Esophagus squamous epithelium (tissue), 4 donors: ENCODE results near the gene NEDD4L.

Source experiments
- CTCF ChIP-seq, 6 experiments: fragments of 450-650 bp in 4 of 6; fragments of 200-600 bp in 2 of 6; sonication (generic) in 2 of 6; IDR thresholded peaks; one replicate each; pipeline ENCODE4 v1.5.1; 2016 to 2019; ENCODE audit warnings: antibody characterized with exemption in 6 of 6, mild to moderate bottlenecking in 4 of 6, moderate library complexity in 4 of 6
- POLR2A ChIP-seq, 4 donors: fragments of 450-650 bp; IDR thresholded peaks; one replicate each; pipeline ENCODE4 v1.6.1; 2017; ENCODE audit warnings: antibody characterized with exemption in 4 of 4, mild to moderate bottlenecking in 4 of 4, moderate library complexity in 3 of 4

DNA sequence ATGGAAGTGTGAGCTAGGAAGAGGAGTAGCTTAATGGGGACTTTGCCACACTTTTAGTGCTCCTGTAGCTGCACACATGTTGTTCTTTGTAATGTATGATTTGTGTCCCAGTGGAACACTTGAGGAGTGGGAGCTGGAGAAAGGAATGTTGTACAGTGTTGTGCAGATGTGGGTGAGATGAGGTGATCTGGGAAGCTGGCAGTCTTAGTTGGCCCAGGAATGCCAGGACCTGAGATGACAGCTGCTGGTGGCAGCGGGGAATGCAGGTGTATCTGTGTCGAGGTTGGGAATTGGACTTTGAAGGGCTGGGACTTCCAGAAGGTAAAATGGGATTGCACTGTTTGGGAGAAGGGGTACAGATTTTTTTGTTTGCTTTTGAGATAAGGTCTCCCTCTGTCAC lies 23.6 kb downstream of the NEDD4L start:
- TF ChIP-seq CTCF (IDR thresholded peaks at IDR 0.05) (no peak), POLR2A (IDR thresholded peaks at IDR 0.05) (no peak)
